Choroid plexus epithelial cell (primary cell): ENCODE measurements around the gene LPIN1.
"Not testable (repeated sequence)": the region's sequence is repeated elsewhere in the genome, so short reads cannot be mapped to it uniquely, and the experiment has no call there.

ENCODE experiments used
- DNase-seq: peaks from one replicate; pipeline ENCODE4 v3.0.0-alpha.2; 2010; ENCODE audit warnings: low read depth
- H3K4me3 ChIP-seq: 2 replicates; pipeline ENCODE4 v1.5.1; 2011; ENCODE audit warnings: low read depth, mild to moderate bottlenecking, control low read depth, low read length, moderate library complexity
- CTCF ChIP-seq: conservative IDR thresholded peaks from 2 replicates; pipeline ENCODE4 v1.5.1; 2011; ENCODE audit warnings: low read depth, mild to moderate bottlenecking, control low read depth, inconsistent platforms, low read length, moderate library complexity

Gene LPIN1

GRCh38 chr2:11842336-11842735 lies 95.9 kb downstream of the LPIN1 start:
- DNase-seq = no peak
- TF ChIP-seq CTCF = no peak
- H3K4me3 ChIP-seq = no peak overlapping the region

- H3K4me3 ChIP-seq, DNase-seq: not testable (repeated sequence)
Measured at GRCh38 chr2:11844798-11845197, 98.4 kb downstream of the LPIN1 start.

GRCh38 chr2:11847935-11848334 lies 101.5 kb downstream of the LPIN1 start:
- not testable (repeated sequence) for DNase-seq, H3K4me3 ChIP-seq

- DNase-seq = no peak
- no peak for TF ChIP-seq CTCF
- H3K4me3 ChIP-seq = no peak overlapping the region
Measured at GRCh38 chr2:11850082-11850481, 103.7 kb downstream of the LPIN1 start.

- no peak for TF ChIP-seq CTCF
- no peak for DNase-seq
- no peak overlapping the region for H3K4me3 ChIP-seq
Measured at GRCh38 chr2:11852526-11853196, 106.2 kb downstream of the LPIN1 start.

- no peak overlapping the region for H3K4me3 ChIP-seq
- TF ChIP-seq CTCF = no peak
- no peak for DNase-seq
Measured at GRCh38 chr2:11853197-11853588, 106.8 kb downstream of the LPIN1 start.

GRCh38 chr2:11855064-11855760 lies 108.8 kb downstream of the LPIN1 start:
- no peak for TF ChIP-seq CTCF

GRCh38 chr2:11856095-11856494 lies 109.7 kb downstream of the LPIN1 start:
- DNase-seq = no peak
- H3K4me3 ChIP-seq = no peak overlapping the region
- TF ChIP-seq CTCF = no peak

More at GRCh38 chr2:11855064-11855760, 108.8 kb downstream of the LPIN1 start:
- H3K4me3 ChIP-seq = no peak overlapping the region
- no peak for DNase-seq
